Globus pallidus (tissue), 1 donor: ENCODE results near the gene PPP1R16B.

Source experiments
- DNase-seq: peaks from one replicate; pipeline ENCODE4 v3.0.0-alpha.2; 2015; ENCODE audit warnings: low spot score

PPP1R16B gene

DNA sequence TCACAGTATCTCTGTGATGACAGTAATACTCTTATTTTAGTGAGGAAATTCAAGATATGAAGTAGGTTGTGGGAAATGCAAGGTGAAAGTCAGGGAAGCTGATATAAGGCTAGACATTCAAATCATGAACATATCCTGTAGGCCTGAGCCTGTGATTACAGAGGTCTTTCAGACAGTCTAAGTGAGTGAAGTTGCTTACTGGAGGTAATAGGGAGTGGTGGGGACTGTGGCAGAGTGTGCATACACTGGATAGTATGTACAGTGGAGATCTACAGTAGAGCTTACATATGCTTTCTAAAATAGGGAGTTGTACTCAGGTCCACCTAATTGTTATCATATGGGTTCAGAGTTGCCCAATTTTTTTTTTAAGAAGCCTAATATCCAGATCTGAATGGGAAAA lies 159.8 kb downstream of the PPP1R16B start:
- DNase-seq = no peak

- DNase-seq = no peak
Measured at GRCh38 chr20:38968090-38968489, 162.6 kb downstream of the PPP1R16B start.

DNA sequence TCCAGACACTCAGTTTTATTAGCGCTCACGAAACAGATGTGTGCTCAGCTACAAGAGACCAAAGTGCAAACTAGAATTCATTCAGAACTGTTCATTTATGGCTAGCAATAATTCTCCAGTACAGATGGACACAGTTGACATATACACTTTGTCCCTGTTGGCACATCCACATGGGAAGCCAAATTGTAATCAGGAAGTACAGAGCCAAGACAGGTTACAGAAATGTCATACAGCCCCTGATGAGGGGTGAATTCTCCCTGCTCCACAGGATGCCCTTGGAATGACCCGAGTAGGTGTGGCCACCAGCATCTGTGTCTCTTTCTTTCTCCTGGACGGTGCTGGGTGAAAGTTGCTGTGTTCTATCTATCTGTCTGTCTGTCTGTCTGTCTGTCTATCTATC lies 164.2 kb downstream of the PPP1R16B start:
- DNase-seq = no peak

DNA sequence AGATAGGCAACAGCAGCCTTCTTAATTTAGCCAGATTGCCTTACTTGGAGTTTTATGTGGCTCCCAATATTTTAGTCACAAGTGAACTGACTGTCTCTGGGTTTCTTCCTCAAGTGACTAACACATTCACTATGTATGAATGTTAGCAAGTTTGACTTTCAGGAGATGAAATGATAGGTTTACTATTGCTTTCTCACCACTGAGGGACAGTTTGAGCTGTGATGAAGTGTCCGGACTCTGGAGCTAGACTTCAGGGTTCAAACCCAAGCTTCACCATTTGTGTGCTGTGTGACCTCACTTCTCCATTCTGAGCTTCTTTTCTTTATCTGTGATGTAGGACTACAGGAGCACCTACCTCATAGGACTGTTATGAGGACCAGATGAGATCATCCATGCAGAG lies 164.8 kb downstream of the PPP1R16B start:
- DNase-seq = no peak
